Measurements from ENCODE around the gene ISL2. TPM values are rescaled to one million over a fixed set of nuclear protein-coding genes. Genes with fewer than 3 reads are reported as not detected.

Gene ISL2
- 0.12 TPM in 1 of 2 replicates, not detected in the other for total RNA-seq

DNA sequence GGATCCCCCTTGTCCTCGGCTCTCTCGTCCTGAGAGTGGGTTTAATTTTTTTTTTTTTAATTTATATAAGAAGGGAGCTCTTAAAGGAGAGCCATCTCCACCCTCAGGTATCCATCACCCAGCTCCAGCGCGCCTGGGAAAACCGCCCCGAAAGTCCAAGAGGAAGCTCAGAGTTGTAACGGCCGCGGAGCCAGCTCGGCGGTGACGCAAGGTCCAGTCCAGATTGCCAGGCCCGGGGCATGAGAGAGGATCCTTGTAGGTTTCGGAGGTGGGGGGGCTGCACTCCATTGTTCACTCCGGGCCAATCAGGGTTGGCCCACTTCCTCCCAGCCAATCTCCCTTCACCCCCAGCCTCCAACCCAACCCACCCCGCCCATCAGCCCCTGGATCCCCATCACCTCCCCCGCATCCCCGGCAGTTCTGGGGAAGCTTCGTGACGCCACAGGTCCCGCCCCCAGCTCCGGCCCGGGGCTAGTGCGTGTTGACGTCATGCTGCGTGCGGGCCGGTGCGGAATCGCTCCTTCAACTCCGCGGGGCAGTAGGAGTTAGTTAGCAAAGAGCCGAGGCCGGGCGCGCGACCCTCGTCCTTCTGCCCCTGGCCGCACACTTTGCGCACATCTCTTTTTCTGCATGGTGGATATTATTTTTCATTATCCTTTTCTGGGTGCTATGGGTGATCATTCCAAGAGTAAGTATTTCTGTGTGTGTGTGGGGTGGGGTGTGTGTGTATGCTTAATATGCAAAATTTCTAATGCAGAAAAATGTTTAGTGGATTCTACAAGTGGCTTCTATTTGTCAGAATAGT lies at the start of gene ISL2:
Gene ISL2 (plus strand): TSS at position 520 of the 805 bp plus-strand sequence. CDS start 111 bp downstream, at position 631.

DNA sequence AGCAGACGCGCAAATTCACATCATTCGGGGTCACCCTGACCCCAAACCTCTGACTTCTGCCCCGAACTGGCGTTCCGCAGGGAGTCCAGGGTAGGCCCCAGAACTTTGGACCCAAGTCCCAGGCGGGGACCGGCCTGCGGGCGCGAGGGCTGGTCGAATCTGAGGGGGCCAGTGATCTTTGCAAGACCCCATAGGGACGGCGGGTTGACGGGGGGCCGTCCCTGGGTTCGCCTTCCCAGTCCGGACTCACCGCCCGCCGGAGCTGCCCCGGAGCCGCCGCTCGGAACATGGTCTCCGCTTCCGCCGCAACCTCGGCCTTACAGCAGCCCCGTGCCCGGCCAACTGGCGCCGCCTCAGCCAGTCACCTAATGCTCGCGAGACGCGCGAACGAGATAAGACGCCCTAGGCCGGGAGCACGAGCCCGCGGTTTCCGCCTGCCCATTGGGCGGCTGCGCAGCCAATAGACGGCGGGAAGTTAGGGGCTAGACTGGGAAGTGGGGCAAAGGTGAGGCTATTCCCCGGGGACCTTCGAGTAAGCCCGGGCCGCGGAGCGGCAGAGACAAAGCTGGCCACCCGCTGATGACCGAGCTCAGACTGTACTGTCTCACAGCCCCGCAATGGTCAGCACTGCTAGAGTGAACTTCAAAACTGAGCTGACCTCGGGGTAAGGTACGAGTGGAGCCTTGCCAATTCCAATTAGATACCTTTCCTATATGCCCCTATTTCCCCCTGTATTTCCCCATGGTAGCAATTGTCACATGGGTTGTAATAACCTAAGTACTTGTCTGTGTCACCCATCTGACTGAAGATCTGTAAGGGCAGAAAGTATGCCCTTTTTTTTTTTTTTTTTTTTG lies 25.2 kb upstream of the ISL2 start, which contains the start of gene ETFA:
Gene ETFA (minus strand): TSS at position 370 of the 854 bp plus-strand sequence. CDS start 81 bp downstream, at position 289.

Other genes with a start within 250 kb of the ISL2 start
- 78.7 and 80.6 TPM in 2 replicates for gene ETFA, start 25.3 kb upstream of the ISL2 start, total RNA-seq